GM18508 (cell line): ENCODE results near the gene AKAP7.

Experiments used
- ATAC-seq: cut with Tn5 transposase; IDR thresholded peaks from one replicate; pipeline ENCODE4 v1.9.1; 2021; ENCODE audit warnings: moderate number of reproducible peaks; ENCODE audit not compliant: insufficient read depth, unreplicated experiment

Gene AKAP7

DNA sequence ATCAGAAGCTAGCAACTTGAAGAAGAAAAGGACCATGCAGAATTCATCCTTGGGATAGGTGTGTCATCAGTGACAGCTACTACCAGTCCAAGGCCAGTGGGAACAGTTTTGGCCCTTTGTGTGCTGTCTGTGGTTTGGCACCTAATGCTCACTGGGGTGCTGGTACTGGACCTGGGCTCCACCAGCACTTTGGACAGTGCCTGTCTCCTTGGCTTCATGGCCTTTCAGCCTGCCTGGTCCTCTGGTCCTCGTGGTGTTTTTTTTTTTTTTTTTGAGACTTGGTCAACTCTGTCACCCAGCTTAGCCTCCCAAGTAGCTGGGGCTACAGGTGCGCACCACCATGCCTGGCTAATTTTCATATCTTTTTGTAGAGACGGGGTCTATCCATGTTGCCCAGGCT lies 56.3 kb downstream of the AKAP7 start:
- no peak for ATAC-seq

DNA sequence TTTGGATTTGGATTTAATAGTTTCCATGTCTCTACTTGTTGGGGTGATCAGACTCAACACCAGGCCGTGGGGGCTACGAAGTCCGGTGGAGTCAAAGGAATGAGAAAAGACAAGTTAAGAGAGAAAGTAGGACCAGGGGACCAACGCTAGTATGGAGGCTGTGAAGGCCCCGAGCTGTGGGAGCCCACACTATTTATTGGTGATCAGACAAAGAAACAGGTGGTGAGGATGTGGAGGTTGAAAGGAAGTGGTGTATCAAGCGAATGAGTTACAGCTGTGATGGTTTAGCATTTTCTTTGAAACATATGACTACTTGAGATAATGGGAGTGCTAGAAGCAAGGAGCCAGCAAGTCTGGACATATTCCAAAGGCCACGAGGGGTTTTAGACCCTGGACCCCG lies 62.4 kb downstream of the AKAP7 start:
- no peak for ATAC-seq

- peak; percentile 100 for ATAC-seq
Measured at GRCh38 chr6:131199568-131200272, 64.5 kb downstream of the AKAP7 start.

GRCh38 chr6:131205481-131206244 lies 70.4 kb downstream of the AKAP7 start:
- no peak for ATAC-seq

DNA sequence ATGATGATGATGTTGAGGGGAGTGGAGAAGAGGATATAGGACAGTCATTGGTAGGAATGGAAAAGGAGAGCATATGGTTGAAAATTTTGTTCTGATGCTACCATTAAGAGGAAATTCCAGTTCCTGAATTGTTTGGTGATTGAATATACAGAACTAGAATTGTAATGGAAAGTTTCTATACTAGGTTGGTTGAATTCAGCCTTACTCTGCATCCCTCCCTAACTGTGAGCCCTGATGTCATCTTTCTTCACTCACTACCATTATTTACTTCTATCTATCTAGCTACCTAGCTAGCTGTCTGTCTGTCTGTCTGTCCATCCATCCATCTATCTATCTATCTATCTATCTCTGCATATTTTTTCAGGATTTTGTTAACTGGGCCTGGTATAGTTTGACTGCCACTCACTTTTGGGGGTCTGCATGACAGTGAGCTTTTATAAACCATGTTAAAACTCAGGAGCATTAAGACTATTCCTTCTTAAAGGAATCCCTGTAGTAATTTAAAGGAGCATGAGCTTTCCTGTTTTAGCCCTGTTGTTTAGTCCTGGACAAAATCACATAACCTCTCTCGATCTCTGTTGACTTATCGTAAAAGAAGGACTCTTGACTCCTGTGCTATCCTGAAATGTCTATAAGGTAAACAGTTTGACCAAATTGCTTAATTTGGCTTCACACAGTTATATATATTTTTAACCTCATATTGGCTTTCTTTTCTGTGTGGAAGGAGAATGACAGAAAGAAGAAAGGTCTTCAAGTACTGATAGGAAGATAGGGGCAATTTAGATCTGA lies 71.4 kb downstream of the AKAP7 start:
- no peak for ATAC-seq

DNA sequence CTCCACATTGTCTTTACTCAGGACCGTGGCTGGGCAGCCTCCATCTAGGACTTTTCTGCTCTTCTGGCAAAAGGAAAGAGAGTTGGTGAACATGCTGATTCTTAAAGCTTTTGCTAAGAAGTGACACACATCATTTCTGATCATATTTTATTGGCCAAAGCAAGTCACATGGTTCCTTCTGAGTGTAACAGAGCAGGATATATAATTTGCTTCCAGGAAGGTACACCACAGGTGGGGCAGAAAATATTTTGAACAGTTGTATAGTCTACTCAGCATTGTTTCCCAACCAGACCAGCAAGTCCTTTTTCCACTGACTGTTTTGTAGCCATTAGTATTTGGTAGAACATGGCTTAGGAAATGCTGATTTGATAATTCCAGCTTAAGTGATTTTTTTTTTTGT lies 73.5 kb downstream of the AKAP7 start:
- no peak for ATAC-seq

GRCh38 chr6:131210469-131210868 lies 75.2 kb downstream of the AKAP7 start:
- no peak for ATAC-seq

- no peak for ATAC-seq
Measured at GRCh38 chr6:131212024-131212423, 76.8 kb downstream of the AKAP7 start.

DNA sequence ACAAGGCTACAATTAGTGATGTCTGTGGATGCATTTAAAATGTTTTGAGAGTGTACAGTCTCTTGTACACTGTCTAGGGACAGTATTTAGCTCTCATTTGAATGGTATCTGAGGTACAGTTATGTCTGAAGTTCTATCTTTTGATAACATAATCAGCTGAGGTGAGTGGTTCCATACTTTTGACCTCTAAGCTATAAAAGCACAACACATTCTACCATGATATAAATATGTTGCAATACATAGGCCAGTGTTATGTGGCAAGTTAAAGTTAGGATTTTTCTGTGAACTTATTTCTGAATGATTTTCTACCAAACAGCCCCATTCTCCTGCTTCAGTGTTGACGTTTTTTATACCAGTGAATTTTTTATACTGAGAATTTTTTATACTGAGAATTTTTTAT lies 77.6 kb downstream of the AKAP7 start:
- no peak for ATAC-seq

GRCh38 chr6:131213501-131213990 lies 78.3 kb downstream of the AKAP7 start:
- no peak for ATAC-seq

DNA sequence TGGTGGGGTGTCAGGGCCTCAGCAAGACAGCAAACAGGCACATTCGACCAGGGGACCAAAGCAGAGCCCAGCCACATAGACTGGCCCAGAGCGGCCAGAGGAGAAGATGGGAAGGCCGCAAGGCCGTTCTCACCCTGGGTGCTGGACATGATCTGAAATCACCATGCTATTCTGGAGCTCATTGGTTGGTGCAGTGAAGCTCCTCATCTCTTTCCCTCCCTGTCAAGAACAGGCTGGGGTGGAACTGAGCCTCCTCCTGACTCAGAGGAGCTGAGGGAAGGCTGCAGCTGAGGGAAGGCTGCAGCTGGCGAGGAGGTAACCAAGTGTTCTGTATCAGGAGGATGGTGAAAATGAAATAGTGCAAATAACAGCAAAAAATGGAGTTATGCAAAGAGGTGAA lies 80.0 kb downstream of the AKAP7 start:
- ATAC-seq: no peak

DNA sequence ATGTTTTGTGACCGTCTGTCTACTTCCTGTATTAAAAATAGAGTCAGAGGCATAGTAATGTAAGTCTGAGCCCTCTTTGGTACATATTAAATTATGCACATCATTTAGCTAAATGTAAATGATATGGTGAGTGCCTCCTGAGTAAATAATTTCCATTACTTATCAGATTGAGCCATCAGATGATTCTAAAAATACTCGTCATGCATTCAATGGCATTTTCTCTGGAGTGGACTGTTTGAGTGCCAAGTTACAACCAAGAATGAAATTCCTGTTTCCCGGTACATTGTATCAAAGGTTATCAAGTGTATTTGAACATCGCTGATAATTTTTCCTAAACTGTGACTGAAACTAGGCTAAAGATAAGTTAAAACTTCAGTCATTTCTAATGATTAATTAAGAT lies 81.0 kb downstream of the AKAP7 start:
- no peak for ATAC-seq

- ATAC-seq: no peak
Measured at GRCh38 chr6:131222773-131223172, 87.5 kb downstream of the AKAP7 start.

DNA sequence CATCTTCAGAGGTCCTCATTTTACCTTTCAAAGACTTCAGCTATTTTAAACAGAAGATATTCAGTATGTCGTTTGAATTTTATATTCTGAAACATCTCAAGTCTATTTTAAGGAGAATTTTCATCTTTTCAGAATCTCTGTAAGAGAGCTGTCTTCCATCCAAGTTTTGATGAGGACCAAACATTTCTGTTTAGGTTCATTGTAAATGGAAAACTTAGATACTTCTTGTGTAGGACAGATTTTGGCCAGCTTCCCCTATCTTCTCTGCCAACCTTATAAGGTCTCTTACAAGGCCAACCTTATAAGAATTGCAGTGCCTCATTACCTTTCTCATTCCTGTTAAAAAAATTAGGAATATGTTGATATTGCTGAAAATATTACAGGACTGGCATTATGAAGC lies 88.1 kb downstream of the AKAP7 start:
- no peak for ATAC-seq

DNA sequence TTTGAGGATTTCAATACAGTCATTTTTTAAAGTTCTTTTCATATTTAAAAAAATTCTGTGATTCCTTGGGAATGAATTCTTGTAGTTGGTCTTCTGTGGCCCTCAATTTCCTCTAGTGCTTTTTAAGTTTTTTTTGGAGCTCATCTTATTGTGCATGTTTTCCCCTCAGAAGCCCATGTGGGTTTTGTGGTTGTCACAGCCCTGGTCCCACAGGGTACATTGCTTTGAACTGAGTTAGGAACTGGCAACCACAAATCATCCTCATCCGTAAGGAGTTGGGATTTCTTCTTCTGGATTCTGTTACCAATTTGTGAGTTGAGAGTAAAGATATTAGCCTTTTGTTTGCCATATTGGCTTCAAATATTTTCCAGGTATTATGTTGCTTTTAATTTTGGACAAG lies 89.9 kb downstream of the AKAP7 start:
- no peak for ATAC-seq

DNA sequence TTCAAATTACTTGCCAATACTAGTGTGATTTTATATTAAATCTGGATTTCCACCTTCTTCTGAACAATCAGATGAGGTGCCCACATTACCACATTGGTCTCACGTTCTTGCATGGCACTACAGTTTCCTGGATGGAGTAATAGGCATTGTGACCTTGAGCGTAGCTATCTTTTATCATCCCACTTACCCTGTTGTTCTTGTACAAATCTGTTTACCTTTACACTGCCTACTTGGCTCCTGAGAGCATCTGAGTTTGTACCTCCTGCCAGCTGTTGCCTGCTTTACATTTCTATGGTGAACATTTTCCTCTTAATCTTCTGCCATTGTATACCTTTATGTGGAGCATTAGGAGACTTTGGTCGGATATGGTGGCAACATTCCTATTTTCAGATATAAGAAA lies 90.7 kb downstream of the AKAP7 start:
- ATAC-seq: no peak

DNA sequence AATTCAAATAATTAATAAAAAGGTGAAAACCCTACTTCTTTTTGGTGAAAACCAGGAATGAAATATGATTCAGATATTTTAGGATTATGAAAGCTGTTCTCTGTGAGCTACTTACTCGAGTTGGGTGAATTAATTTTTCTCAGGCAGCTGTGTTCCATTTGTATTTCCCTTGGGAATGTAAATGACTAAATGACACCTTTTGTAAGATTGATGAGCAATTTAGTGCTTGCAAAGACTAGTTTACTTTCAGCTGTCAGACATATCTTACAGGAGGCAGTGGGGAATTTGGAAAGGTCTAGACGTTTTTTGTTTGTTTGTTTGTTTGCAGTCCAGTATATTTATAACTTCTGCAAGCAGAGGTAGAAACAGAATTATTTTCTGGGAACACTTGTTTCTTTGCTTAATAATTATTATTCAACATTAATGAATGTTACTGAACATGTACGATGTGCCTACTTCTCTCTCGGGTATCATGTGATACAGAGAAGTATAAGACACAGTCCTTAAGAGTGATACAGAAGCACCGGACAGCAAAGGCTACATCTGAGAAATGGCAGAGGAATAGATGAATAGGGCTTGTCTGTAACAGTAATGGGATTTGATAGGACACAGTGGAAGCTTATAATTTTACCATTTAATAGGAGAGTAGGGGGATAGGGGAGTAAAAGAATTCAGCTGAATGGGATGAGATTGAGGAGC lies 91.3 kb downstream of the AKAP7 start:
- no peak for ATAC-seq

GRCh38 chr6:131227158-131227543 lies 91.9 kb downstream of the AKAP7 start:
- no peak for ATAC-seq

DNA sequence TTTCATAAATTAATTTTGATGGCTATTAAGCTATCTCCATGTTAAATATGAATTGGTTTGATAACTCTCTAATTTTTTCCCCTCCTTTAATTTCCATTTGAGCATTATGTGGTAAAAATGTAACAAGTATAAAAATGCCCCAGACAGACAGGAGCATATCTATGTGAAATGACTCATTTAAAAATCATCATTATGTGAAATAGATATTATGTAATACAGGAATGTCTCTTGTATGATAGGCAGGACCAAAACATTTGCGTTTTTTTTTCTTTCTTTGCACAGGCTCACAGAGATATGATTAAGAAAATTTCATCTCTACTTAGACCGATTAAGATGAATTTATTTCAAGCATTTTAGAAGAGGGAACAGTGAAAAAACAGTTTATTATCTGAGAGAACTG lies 95.8 kb downstream of the AKAP7 start:
- no peak for ATAC-seq

- no peak for ATAC-seq
Measured at GRCh38 chr6:131231891-131232290, 96.6 kb downstream of the AKAP7 start.
